Ascending aorta (tissue), 2 donors: Measurements from ENCODE around the gene TASOR2. TPM values are rescaled to one million over a fixed set of nuclear protein-coding genes. Genes with fewer than 3 reads are reported as not detected.

Experiments used
- DNase-seq, 2 donors: peaks; one replicate each; pipeline ENCODE4 v3.0.0-alpha.2; 2019; ENCODE audit warnings: low spot score in 2 of 2
- H3K27ac ChIP-seq, 2 donors: fragments of 200-600 bp; sonication (generic); one replicate each; pipeline ENCODE4 v1.5.1; 2016 to 2017; ENCODE audit warnings: mild to moderate bottlenecking in 1 of 2
- H3K27me3 ChIP-seq: fragments of 200-600 bp; sonication (generic); one replicate; pipeline ENCODE4 v1.5.1; 2017
- H3K36me3 ChIP-seq, 2 donors: fragments of 200-600 bp; sonication (generic); one replicate each; pipeline ENCODE4 v1.5.1; 2016
- H3K4me1 ChIP-seq, 2 donors: fragments of 200-600 bp; sonication (generic); one replicate each; pipeline ENCODE4 v1.5.1; 2016 to 2017; ENCODE audit warnings: mild to moderate bottlenecking in 1 of 2
- H3K4me3 ChIP-seq, 2 donors: fragments of 200-600 bp; sonication (generic); one replicate each; pipeline ENCODE4 v1.5.1; 2016 to 2017; ENCODE audit warnings: mild to moderate bottlenecking in 1 of 2
- H3K9me3 ChIP-seq, 2 donors: fragments of 200-600 bp; sonication (generic); one replicate each; pipeline ENCODE4 v1.5.1; 2016
- intact Hi-C: fragments of 100-400 bp; cut with DNase I; formaldehyde crosslinking; loops from one replicate; pipeline ENCODE4 v1.15.1; 2023
- total RNA-seq: library from RNA; depleted of rRNA; stranded (reverse); fragments of >200 nt; gene quantifications from one replicate; pipeline ENCODE4 v1.1.0, GENCODE V29; 2016
- TF ChIP-seq, protein P1 (sequence below), 3 experiments: fragments of 200-600 bp in 2 of 3; fragments of 450-650 bp in 1 of 3; sonication (generic) in 2 of 3; IDR thresholded peaks; one replicate each; pipeline ENCODE4 v1.5.1; 2016 to 2019; ENCODE audit warnings: antibody characterized with exemption in 3 of 3, mild to moderate bottlenecking in 1 of 3, moderate library complexity in 1 of 3

TASOR2 gene
- total RNA-seq, 1 donor from 2014 or later = 12.2 TPM

DNA sequence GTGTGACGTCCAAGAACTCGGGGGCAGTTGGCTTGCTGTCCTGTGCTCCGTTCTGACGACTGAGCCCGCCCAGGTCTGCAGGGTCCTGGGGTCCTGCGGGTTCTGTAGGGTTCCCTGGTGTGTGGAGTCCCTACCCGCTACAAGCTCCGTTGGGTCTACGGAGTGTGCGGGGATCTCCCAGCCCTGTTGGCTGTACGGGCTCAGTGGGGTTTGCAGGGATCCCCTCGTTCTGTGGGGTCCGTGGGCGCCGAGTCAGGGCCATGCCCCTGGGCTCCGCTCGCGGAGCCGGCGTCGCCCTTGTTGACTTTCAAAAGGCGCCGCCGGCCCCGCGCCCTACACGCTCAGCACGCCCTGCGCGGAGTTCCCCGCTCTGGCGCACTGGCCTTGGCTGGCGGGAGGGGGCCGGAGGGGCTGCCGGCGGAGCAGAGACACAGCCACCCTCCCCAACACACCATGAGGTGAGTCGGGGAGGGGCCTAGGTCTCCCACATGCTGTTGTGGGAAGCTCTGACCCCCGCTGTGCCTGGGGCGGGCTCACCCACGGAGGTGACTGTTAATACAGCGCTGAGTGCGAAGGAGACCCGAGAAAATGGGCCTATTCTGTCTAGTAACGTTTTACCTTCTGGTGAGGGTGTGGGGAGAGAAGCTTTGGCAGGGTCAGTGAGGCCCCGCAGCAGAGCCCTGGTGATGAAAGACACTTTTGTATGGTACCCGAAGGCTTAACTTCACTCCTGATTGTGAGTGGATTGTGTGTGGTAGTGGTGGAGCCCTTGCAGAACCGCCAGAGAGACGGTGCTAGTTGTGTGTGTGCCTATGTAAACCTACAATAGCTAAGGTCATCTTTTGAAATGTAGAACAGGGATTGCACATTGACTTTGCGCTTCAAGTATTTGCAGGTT is 8.1 kb downstream of the TASOR2 start:
- Histone ChIP-seq H3K36me3 (no peaks in the 10 kb centered on the region), H3K27me3 (no peaks in the 10 kb centered on the region), H3K4me3 (peak overlapping the region; percentile 59 to 80), H3K27ac (peak overlapping the region in 1 of 2 donors; percentile 42), H3K4me1 (peaks cover 6% of the 10 kb centered on the region in 2 donors), H3K9me3 (no peaks in the 10 kb centered on the region)
- TF ChIP-seq, protein P1, sequence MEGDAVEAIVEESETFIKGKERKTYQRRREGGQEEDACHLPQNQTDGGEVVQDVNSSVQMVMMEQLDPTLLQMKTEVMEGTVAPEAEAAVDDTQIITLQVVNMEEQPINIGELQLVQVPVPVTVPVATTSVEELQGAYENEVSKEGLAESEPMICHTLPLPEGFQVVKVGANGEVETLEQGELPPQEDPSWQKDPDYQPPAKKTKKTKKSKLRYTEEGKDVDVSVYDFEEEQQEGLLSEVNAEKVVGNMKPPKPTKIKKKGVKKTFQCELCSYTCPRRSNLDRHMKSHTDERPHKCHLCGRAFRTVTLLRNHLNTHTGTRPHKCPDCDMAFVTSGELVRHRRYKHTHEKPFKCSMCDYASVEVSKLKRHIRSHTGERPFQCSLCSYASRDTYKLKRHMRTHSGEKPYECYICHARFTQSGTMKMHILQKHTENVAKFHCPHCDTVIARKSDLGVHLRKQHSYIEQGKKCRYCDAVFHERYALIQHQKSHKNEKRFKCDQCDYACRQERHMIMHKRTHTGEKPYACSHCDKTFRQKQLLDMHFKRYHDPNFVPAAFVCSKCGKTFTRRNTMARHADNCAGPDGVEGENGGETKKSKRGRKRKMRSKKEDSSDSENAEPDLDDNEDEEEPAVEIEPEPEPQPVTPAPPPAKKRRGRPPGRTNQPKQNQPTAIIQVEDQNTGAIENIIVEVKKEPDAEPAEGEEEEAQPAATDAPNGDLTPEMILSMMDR (IDR thresholded peaks at IDR 0.05) = no peak
- DNase-seq = peak in 1 of 2 donors; percentile 65
- intact Hi-C loops = no loop called here

DNA sequence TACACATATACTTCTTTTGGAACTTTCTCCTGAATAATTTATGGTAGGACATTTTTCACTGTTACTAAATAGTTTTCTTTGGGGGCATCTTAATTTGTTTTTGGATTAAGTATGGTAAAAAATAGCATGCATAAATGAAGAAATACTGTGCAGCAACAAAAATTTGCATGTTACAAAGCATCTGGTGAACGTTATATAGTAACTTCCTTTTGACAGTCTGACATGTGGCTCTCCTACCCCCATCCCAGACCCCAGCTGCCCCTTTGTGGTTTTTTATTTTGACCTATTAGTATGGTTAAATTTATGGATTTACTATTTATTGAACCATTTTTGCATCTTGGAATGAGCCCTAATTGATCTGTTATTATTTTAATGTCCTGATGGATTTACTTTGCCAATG is 9.9 kb downstream of the TASOR2 start:
- H3K27ac ChIP-seq = no peak overlapping the region
- H3K27me3 ChIP-seq = no peaks in the 10 kb centered on the region
- no peak for DNase-seq
- H3K4me1 ChIP-seq = peaks cover 6% of the 10 kb centered on the region in 2 donors
- intact Hi-C loops = no loop called here
- H3K9me3 ChIP-seq = no peaks in the 10 kb centered on the region
- no peak overlapping the region for H3K4me3 ChIP-seq
- H3K36me3 ChIP-seq = no peaks in the 10 kb centered on the region
- TF ChIP-seq, protein P1 (IDR thresholded peaks at IDR 0.05) = no peak

DNA sequence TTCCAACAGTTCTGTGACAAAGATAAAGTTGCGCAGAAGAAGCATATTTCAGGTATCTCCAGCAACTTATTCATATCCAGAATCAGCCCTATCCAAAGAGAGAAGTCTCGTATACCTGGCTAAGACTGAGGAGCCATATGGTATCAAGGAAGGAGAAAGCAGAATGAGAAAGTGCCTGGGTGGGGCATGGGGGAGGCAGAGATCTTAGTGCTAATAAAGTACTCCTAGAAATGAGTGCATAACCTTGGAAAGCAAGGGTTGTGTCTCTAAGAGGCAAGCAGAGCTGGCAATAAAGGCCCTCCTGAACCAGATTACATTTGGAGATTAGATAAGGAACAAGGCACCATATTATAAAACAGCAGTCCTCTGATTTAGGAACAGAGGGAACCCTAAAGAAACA is 12.7 kb downstream of the TASOR2 start:
- Histone ChIP-seq H3K9me3 (no peaks in the 10 kb centered on the region), H3K27me3 (no peaks in the 10 kb centered on the region), H3K27ac (no peak overlapping the region), H3K36me3 (no peaks in the 10 kb centered on the region), H3K4me3 (no peak overlapping the region), H3K4me1 (peaks cover 0 to 4% of the 10 kb centered on the region in 2 donors)
- TF ChIP-seq, protein P1 (IDR thresholded peaks at IDR 0.05) = no peak
- intact Hi-C loops = no loop called here
- no peak for DNase-seq

DNA sequence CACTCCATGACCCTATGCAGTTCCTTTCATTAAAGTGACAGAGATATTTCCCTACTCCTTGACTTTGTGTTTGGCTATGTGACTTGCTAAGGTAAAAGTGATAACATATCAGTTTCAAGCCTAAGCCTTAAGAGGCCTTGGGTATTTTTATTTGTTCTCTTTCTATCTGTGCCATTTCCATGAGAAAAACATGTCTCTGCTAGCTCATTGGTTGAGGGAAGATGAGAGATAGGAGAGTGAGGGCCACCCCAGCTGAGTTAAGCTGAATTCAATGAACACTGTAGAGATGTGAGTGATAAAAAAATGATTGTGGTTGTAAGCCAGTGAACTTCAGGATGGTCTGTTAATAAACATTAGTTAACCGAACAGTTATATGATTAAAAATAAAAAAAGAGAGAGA is 13.4 kb downstream of the TASOR2 start:
- no peak overlapping the region for H3K4me3 ChIP-seq
- H3K4me1 ChIP-seq = no peaks in the 10 kb centered on the region
- TF ChIP-seq, protein P1 (IDR thresholded peaks at IDR 0.05) = no peak
- no peak overlapping the region for H3K27ac ChIP-seq
- H3K9me3 ChIP-seq = no peaks in the 10 kb centered on the region
- no peak for DNase-seq
- H3K27me3 ChIP-seq = no peaks in the 10 kb centered on the region
- intact Hi-C loops = no loop called here
- H3K36me3 ChIP-seq = no peaks in the 10 kb centered on the region

DNA sequence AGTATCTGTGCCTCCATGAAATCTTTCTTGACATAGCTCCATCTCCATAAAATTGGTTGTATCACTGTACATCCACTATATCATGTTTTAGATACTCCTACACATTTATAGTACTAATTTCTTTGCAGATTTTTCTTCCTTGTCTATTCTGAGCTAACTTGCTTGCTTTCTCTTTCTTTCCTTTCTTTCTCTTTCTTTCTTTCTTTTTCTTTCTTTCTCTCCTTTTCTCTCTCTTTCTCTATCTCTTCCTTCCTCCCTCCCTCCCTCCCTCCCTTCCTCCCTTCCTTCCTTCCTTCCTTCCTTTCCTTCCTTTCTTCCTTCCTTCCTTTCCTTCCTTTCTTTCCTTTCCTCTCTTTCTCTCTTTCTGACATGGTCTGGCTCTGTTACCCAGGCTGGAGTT is 23.7 kb downstream of the TASOR2 start:
- TF ChIP-seq, protein P1 (IDR thresholded peaks at IDR 0.05) = no peak
- Histone ChIP-seq H3K27ac (no peak overlapping the region), H3K27me3 (no peaks in the 10 kb centered on the region), H3K4me3 (no peak overlapping the region), H3K36me3 (no peaks in the 10 kb centered on the region), H3K9me3 (no peaks in the 10 kb centered on the region), H3K4me1 (no peaks in the 10 kb centered on the region)
- intact Hi-C loops = no loop called here
- no peak for DNase-seq
